Liver (tissue), 9 donors: Measurements from ENCODE around the gene SKOR1. TPM values are rescaled to one million over a fixed set of nuclear protein-coding genes. Genes with fewer than 3 reads are reported as not detected.

Experiments used
- DNase-seq: peaks from one replicate; pipeline ENCODE4 v3.0.0-alpha.2; 2017; ENCODE audit warnings: low spot score
- H3K27ac ChIP-seq, 2 donors: one replicate each; pipeline ENCODE4 v1.7.0; 2013; ENCODE audit warnings: inconsistent platforms in 2 of 2, low read length in 2 of 2, control low read depth in 1 of 2, low read depth in 1 of 2, mild to moderate bottlenecking in 1 of 2
- H3K27me3 ChIP-seq, 4 donors: one replicate each; pipeline versions ENCODE4 v1.6.1 to v1.7.0; 2013; ENCODE audit warnings: low read length in 3 of 4, inconsistent platforms in 1 of 4, mild to moderate bottlenecking in 1 of 4, moderate library complexity in 1 of 4; ENCODE audit not compliant: control insufficient read depth in 4 of 4, insufficient read depth in 4 of 4
- H3K36me3 ChIP-seq, 4 donors: one replicate each; pipeline versions ENCODE4 v1.6.1 to v1.7.0; 2013; ENCODE audit warnings: low read length in 3 of 4, mild to moderate bottlenecking in 3 of 4, low read depth in 1 of 4, moderate library complexity in 1 of 4; ENCODE audit not compliant: control insufficient read depth in 4 of 4, insufficient read depth in 3 of 4
- H3K4me1 ChIP-seq, 4 donors: one replicate each; pipeline versions ENCODE4 v1.6.1 to v1.7.0; 2013; ENCODE audit warnings: low read length in 3 of 4, mild to moderate bottlenecking in 3 of 4, moderate library complexity in 1 of 4; ENCODE audit not compliant: control insufficient read depth in 4 of 4, insufficient read depth in 4 of 4
- H3K4me3 ChIP-seq, 3 donors: one replicate each; pipeline versions ENCODE4 v1.6.1 to v1.7.0; 2013; ENCODE audit warnings: low read length in 3 of 3, control low read depth in 1 of 3, low read depth in 1 of 3, mild to moderate bottlenecking in 1 of 3
- H3K9ac ChIP-seq, 2 donors: one replicate each; pipeline ENCODE4 v1.7.0; 2013; ENCODE audit warnings: low read length in 2 of 2, mild to moderate bottlenecking in 2 of 2, moderate library complexity in 2 of 2, control low read depth in 1 of 2, low read depth in 1 of 2
- H3K9me3 ChIP-seq, 4 donors: one replicate each; pipeline versions ENCODE4 v1.6.1 to v1.7.0; 2013; ENCODE audit warnings: low read length in 3 of 4; ENCODE audit not compliant: control insufficient read depth in 4 of 4
- ATF3 ChIP-seq: IDR thresholded peaks from 2 replicates; pipeline ENCODE4 v1.6.1; 2016; ENCODE audit warnings: antibody characterized with exemption
- CTCF ChIP-seq: fragments of 150-350 bp; IDR thresholded peaks from 2 replicates; pipeline ENCODE4 v1.5.1; 2017; ENCODE audit warnings: improper control_type of control experiment, low read depth, low read length; ENCODE audit not compliant: missing input control
- EGR1 ChIP-seq, 2 donors: IDR thresholded peaks; 2 replicates each; pipeline ENCODE4 v1.6.1; 2016 to 2018; ENCODE audit warnings: antibody characterized with exemption in 2 of 2, low read depth in 2 of 2
- FOXA1 ChIP-seq: IDR thresholded peaks from 2 replicates; pipeline ENCODE4 v1.6.1; 2016; ENCODE audit warnings: antibody characterized with exemption
- FOXA2 ChIP-seq: IDR thresholded peaks from 2 replicates; pipeline ENCODE4 v1.6.1; 2016; ENCODE audit warnings: antibody characterized with exemption
- GABPA ChIP-seq, 2 donors: IDR thresholded peaks in 1 of 2; conservative IDR thresholded peaks in 1 of 2; 2 replicates each; pipeline ENCODE4 v1.6.1; 2016; ENCODE audit warnings: antibody characterized with exemption in 2 of 2, mild to moderate bottlenecking in 1 of 2, moderate library complexity in 1 of 2
- HNF4A ChIP-seq, 2 donors: conservative IDR thresholded peaks; 2 replicates each; pipeline ENCODE4 v1.6.1; 2016; ENCODE audit warnings: antibody characterized with exemption in 2 of 2, mild to moderate bottlenecking in 2 of 2
- HNF4G ChIP-seq: IDR thresholded peaks from 2 replicates; pipeline ENCODE4 v1.6.1; 2016; ENCODE audit warnings: antibody characterized with exemption
- JUND ChIP-seq, 2 donors: IDR thresholded peaks; 2 replicates each; pipeline ENCODE4 v1.6.1; 2016; ENCODE audit warnings: antibody characterized with exemption in 2 of 2
- MAX ChIP-seq: IDR thresholded peaks from 2 replicates; pipeline ENCODE4 v1.6.1; 2016; ENCODE audit warnings: antibody characterized with exemption
- NR2F2 ChIP-seq: IDR thresholded peaks from 2 replicates; pipeline ENCODE4 v1.6.1; 2016; ENCODE audit warnings: antibody characterized with exemption
- RAD21 ChIP-seq, 2 donors: IDR thresholded peaks; 2 replicates each; pipeline ENCODE4 v1.6.1; 2016; ENCODE audit warnings: antibody characterized with exemption in 2 of 2, mild to moderate bottlenecking in 2 of 2
- REST ChIP-seq: IDR thresholded peaks from 2 replicates; pipeline ENCODE4 v1.6.1; 2016; ENCODE audit warnings: antibody characterized with exemption, mild to moderate bottlenecking
- RXRA ChIP-seq, 2 donors: IDR thresholded peaks; 2 replicates each; pipeline ENCODE4 v1.6.1; 2017 to 2018; ENCODE audit warnings: antibody characterized with exemption in 2 of 2, mild to moderate bottlenecking in 1 of 2
- SP1 ChIP-seq: IDR thresholded peaks from 2 replicates; pipeline ENCODE4 v1.6.1; 2018; ENCODE audit warnings: antibody characterized with exemption, mild to moderate bottlenecking
- TAF1 ChIP-seq: conservative IDR thresholded peaks from 2 replicates; pipeline ENCODE4 v1.6.1; 2016; ENCODE audit warnings: antibody characterized with exemption, mild to moderate bottlenecking
- YY1 ChIP-seq: IDR thresholded peaks from 2 replicates; pipeline ENCODE4 v1.6.1; 2016; ENCODE audit warnings: antibody characterized with exemption, mild to moderate bottlenecking
- WGBS: extraction: QIAGEN DNeasy Blood & Tissue Kit; methylation state at CpG from one replicate; pipeline ENCODE4 v1.1.7; 2013; 5-methylcytosine and 5-hydroxymethylcytosine counted together
- polyA plus RNA-seq, 2 donors: library from polyadenylated mRNA; stranded (reverse) in 1 of 2; unstranded in 1 of 2; fragments of 200-250 nt in 1 of 2; fragments of >200 nt in 1 of 2; fragmentation: Nextera tagmentation in 1 of 2; extraction: Ambion mirVana in 1 of 2; gene quantifications; one replicate each; pipeline versions ENCODE4 v1.2.1 to v1.2.3, GENCODE V29; 2013 to 2015
- total RNA-seq, 2 donors: library from RNA; depleted of rRNA; stranded (reverse); fragments of >200 nt; gene quantifications; one replicate each; pipeline ENCODE4 v1.2.3, GENCODE V29; 2014
- donor health status: healthy.
- donor health status: healthy.
- donor health status: healthy.
- donor health status: healthy.
- donor health status: healthy.

Gene SKOR1
- total and polyA plus RNA-seq, 4 donors = 0.02 to 0.17 (median 0.05) TPM; not detected in 1

GRCh38 chr15:67806536-67806935 lies 18.8 kb upstream of the SKOR1 start:
- TF ChIP-seq RAD21 (IDR thresholded peaks at IDR 0.05) = no peak
- no peak for TF ChIP-seq CTCF
- TF ChIP-seq REST = no peak
- TF ChIP-seq EGR1 (IDR thresholded peaks at IDR 0.05; ENCODE audit: low read depth in 2 of 2) = no peak
- TF ChIP-seq FOXA1 = no peak
- TF ChIP-seq SP1 = no peak
- TF ChIP-seq GABPA (IDR thresholded peaks at IDR 0.05 in 1 of 2, conservative IDR thresholded peaks at IDR 0.05 in 1 of 2) = no peak
- TF ChIP-seq YY1 = no peak
- no peak for TF ChIP-seq HNF4A (conservative IDR thresholded peaks at IDR 0.05)
- TF ChIP-seq ATF3 = no peak
- no peak for TF ChIP-seq JUND (IDR thresholded peaks at IDR 0.05)
- no peak for TF ChIP-seq MAX
- TF ChIP-seq TAF1 = no peak
- no peak for TF ChIP-seq NR2F2
- H3K9me3 ChIP-seq = no peaks in the 10 kb centered on the region
- no peak overlapping the region for H3K9ac ChIP-seq
- H3K4me1 ChIP-seq = no peaks in the 10 kb centered on the region
- H3K36me3 ChIP-seq = peaks cover 0 to 8% (median 2%) of the 10 kb centered on the region in 4 donors
- no peak overlapping the region for H3K27ac ChIP-seq
- H3K4me3 ChIP-seq = no peak overlapping the region
- 98% methylated on average over 18 of the region's 18 CpGs for WGBS
- no peak for DNase-seq
- no peaks in the 10 kb centered on the region for H3K27me3 ChIP-seq

- H3K27me3 ChIP-seq = no peaks in the 10 kb centered on the region
- peaks cover 0 to 8% (median 2%) of the 10 kb centered on the region in 4 donors for H3K36me3 ChIP-seq
- H3K4me3 ChIP-seq = no peak overlapping the region
- 95% methylated on average over 5 of the region's 5 CpGs for WGBS
- H3K9me3 ChIP-seq = no peaks in the 10 kb centered on the region
- H3K9ac ChIP-seq = no peak overlapping the region
- TF ChIP-seq RAD21 (IDR thresholded peaks at IDR 0.05) = no peak
- no peak for TF ChIP-seq REST
- no peak for TF ChIP-seq NR2F2
- no peak for TF ChIP-seq EGR1 (IDR thresholded peaks at IDR 0.05; ENCODE audit: low read depth in 2 of 2)
- no peak for TF ChIP-seq RXRA (IDR thresholded peaks at IDR 0.05)
- TF ChIP-seq FOXA2 = no peak
- no peak for TF ChIP-seq YY1
- no peak for TF ChIP-seq HNF4A (conservative IDR thresholded peaks at IDR 0.05)
- TF ChIP-seq TAF1 = no peak
- TF ChIP-seq HNF4G = no peak
- TF ChIP-seq JUND (IDR thresholded peaks at IDR 0.05) = no peak
- no peak for TF ChIP-seq FOXA1
- no peak for TF ChIP-seq CTCF
- H3K4me1 ChIP-seq = no peaks in the 10 kb centered on the region
- no peak overlapping the region for H3K27ac ChIP-seq
- no peak for DNase-seq
Observed at GRCh38 chr15:67807141-67807540, 18.2 kb upstream of the SKOR1 start.
